GM19463 (cell line): ENCODE results near the gene CDH7.
A peak's percentile ranks its signal among the peaks of the same experiment; 100 is the strongest.

Source experiments
- ATAC-seq: cut with Tn5 transposase; IDR thresholded peaks from one replicate; pipeline ENCODE4 v1.9.1; 2021; ENCODE audit warnings: mild to moderate bottlenecking, moderate library complexity; ENCODE audit not compliant: unreplicated experiment

CDH7 gene

GRCh38 chr18:65768120-65768778, 17.4 kb downstream of the CDH7 start:
- ATAC-seq, result no peak

GRCh38 chr18:65769652-65770051, 18.8 kb downstream of the CDH7 start:
- ATAC-seq, result no peak

- ATAC-seq, result no peak
Observed at GRCh38 chr18:65786474-65786873, 35.7 kb downstream of the CDH7 start.

- no peak for ATAC-seq
Observed at GRCh38 chr18:65788373-65788772, 37.6 kb downstream of the CDH7 start.

GRCh38 chr18:65790604-65791003, 39.8 kb downstream of the CDH7 start:
- ATAC-seq, result no peak

GRCh38 chr18:65791719-65792118, 40.9 kb downstream of the CDH7 start:
- ATAC-seq, result no peak

- no peak for ATAC-seq
Observed at GRCh38 chr18:65792456-65793074, 41.8 kb downstream of the CDH7 start.

- ATAC-seq, result no peak
Observed at GRCh38 chr18:65808759-65809158, 57.9 kb downstream of the CDH7 start.

GRCh38 chr18:65811307-65811706, 60.5 kb downstream of the CDH7 start:
- no peak for ATAC-seq

- ATAC-seq, result no peak
Observed at GRCh38 chr18:65815506-65815905, 64.7 kb downstream of the CDH7 start.

GRCh38 chr18:65817178-65817577, 66.4 kb downstream of the CDH7 start:
- ATAC-seq, result no peak

- ATAC-seq, result no peak
Observed at GRCh38 chr18:65821911-65822310, 71.1 kb downstream of the CDH7 start.

- no peak for ATAC-seq
Observed at GRCh38 chr18:65822826-65823225, 72.0 kb downstream of the CDH7 start.

- no peak for ATAC-seq
Observed at GRCh38 chr18:65827444-65827843, 76.6 kb downstream of the CDH7 start.

GRCh38 chr18:65835881-65836280, 85.1 kb downstream of the CDH7 start:
- no peak for ATAC-seq

- peak; percentile 45 for ATAC-seq
Observed at GRCh38 chr18:65846107-65846506, 95.3 kb downstream of the CDH7 start.

GRCh38 chr18:65852273-65852672, 101.5 kb downstream of the CDH7 start:
- ATAC-seq, result no peak

GRCh38 chr18:65859075-65859474, 108.3 kb downstream of the CDH7 start:
- ATAC-seq, result no peak

- ATAC-seq, result no peak
Observed at GRCh38 chr18:65869527-65869926, 118.7 kb downstream of the CDH7 start.

GRCh38 chr18:65876310-65876709, 125.5 kb downstream of the CDH7 start:
- ATAC-seq, result no peak

- ATAC-seq, result no peak
Observed at GRCh38 chr18:65897292-65897691, 146.5 kb downstream of the CDH7 start.

- ATAC-seq, result no peak
Observed at GRCh38 chr18:65901522-65901921, 150.7 kb downstream of the CDH7 start.

- ATAC-seq, result no peak
Observed at GRCh38 chr18:65906621-65907034, 155.8 kb downstream of the CDH7 start.
